PC-9 (cell line): ENCODE measurements around the gene ANO2.

ENCODE experiments used
- EZH2 ChIP-seq: fragments of 200-600 bp; sonication (generic); IDR thresholded peaks from 2 replicates; pipeline ENCODE4 v1.8.0; 2017; ENCODE audit warnings: antibody characterized with exemption, low read depth
- TF ChIP-seq, protein P1 (sequence below): fragments of 200-600 bp; sonication (generic); conservative IDR thresholded peaks from 2 replicates; pipeline ENCODE4 v1.6.1; 2017; ENCODE audit warnings: mixed run types, antibody characterized with exemption, mild to moderate bottlenecking, moderate library complexity

DNA sequence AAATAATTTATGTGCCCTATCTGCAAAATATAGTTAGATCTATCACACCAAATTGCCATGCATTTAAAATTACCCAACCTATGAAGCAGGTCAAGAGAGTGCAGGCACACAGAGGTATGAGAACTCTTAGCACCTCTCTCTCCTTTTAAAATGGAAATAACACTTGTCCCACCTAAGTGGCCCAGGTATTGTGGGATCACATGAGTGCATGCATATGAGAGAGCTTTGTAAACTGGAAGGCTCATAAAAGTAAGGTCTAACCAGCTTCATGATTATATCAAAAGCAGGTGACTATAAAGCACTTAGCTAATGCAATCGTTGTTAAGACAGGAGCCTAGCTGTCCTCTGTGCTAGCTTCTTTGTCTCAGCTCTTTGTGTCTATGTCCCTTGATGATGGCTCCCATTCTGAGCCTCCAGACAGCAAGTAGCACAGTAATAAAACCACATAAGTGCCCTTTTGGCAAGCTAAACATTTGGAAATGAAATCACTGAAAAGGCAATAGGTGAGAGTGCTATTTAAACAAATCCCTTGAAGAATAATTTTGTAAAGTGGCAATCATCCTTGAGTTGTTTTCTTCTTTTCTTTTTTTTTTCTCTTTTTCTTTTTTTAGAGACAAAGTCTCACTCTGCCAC, 294.1 kb downstream of the ANO2 start:
- TF ChIP-seq EZH2, result no peak
- TF ChIP-seq, protein P1, sequence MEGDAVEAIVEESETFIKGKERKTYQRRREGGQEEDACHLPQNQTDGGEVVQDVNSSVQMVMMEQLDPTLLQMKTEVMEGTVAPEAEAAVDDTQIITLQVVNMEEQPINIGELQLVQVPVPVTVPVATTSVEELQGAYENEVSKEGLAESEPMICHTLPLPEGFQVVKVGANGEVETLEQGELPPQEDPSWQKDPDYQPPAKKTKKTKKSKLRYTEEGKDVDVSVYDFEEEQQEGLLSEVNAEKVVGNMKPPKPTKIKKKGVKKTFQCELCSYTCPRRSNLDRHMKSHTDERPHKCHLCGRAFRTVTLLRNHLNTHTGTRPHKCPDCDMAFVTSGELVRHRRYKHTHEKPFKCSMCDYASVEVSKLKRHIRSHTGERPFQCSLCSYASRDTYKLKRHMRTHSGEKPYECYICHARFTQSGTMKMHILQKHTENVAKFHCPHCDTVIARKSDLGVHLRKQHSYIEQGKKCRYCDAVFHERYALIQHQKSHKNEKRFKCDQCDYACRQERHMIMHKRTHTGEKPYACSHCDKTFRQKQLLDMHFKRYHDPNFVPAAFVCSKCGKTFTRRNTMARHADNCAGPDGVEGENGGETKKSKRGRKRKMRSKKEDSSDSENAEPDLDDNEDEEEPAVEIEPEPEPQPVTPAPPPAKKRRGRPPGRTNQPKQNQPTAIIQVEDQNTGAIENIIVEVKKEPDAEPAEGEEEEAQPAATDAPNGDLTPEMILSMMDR, result no peak
